HG02763 (cell line): ENCODE results near the gene TMEM223.
A peak's percentile ranks its signal among the peaks of the same experiment; 100 is the strongest.
"Not testable (repeated sequence)": the region's sequence is repeated elsewhere in the genome, so short reads cannot be mapped to it uniquely, and the experiment has no call there.

Source experiments
- ATAC-seq: cut with Tn5 transposase; IDR thresholded peaks from one replicate; pipeline ENCODE4 v1.9.1; 2021; ENCODE audit warnings: mild to moderate bottlenecking, moderate library complexity; ENCODE audit not compliant: unreplicated experiment

TMEM223 gene

GRCh38 chr11:62753736-62754603 is 37.8 kb downstream of the TMEM223 start, which contains the start of gene ZBTB3:
Gene ZBTB3, minus strand, starts transcription at chr11:62754160. Its CDS starts 496 bp downstream, at chr11:62753664.
- peak; percentile 95 for ATAC-seq

GRCh38 chr11:62752994-62753735 is 38.6 kb downstream of the TMEM223 start:
- ATAC-seq = no peak

DNA sequence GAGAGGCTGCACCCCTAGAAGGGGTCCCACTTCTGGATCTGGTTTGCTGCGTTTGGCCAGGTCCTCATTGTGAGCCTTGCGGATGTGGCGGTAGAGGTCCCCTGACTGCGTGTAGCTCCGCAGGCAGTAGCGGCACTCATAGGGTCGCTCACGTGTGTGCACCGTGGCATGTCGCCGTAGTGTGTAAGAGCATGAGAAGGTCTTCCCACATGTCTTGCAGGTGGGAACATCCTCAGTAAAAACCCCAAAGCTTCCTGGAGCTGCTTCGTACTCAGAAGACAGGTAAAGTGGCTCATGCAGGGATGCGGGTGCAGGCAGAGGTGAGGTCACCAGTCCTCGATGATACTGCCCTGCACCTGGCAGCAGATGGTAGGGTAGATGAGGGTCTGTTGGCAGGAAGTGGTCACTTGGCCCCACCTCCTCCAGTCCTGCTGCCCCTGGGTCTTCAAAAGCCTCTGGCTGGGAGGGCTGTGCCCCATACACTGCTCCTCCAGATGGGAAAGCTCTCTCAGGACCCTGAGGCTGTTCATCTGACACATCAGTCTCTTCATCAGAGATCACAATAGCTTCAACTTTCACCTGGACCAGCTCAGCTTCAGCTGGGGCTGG is 39.5 kb downstream of the TMEM223 start:
- no peak for ATAC-seq

DNA sequence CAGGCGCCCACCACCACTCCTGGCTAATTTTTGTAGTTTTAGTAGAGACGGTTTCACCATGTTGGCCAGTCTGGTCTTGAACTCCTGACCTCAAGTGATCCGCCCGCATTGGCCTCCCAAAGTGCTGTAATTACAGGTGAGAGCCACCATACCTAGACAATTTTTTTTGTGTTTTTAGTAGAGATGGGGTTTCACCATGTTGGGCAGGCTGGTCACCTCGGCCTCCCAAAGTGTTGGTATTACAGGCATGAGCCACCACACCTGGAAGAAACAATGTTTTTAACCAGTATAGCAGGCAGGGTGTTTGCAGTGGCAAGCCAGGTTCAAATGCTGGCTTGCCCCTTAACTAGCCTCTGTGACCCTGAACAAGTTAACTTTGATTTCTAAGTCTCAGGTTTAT is 41.9 kb downstream of the TMEM223 start:
- ATAC-seq = not testable (repeated sequence)

DNA sequence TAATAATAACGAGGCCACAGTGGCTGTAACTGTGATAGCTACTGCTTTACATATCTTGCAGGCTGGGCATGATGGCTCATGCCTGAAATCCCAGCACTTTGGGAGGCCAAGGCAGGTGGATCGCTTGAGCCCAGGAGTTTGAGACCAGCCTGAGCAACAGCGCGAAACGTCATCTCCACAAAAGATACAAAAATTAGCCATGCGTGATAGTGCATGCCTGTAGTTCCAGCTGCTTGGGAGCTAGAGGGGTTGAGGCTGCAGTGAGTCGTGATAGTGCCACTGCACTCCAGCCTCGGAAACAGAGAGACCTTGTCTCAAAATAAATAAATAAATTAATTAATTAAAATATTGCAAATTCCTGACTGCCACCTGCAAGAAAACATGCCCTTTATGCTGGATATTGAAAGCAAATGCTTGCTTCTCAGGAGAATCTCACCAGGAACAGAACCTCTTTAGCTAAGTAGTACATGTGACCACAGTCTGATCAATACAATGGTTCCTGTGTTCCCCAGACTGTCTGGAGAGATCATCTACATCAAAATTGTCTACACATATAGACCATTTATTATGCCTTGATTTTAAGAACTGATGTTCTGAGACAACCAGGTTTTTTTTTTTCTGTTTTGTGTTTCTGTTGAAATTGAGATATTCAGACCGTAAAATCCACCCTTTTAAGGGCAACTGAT is 44.2 kb downstream of the TMEM223 start:
- no peak for ATAC-seq
